ENCODE data around the gene PIK3CG.

- TF ChIP-seq POLR2AphosphoS5 (IDR thresholded peaks at IDR 0.05; ENCODE audit: low read depth, low read length) (no peak), CTCF (IDR thresholded peaks at IDR 0.05) (no peak), SIN3A (IDR thresholded peaks at IDR 0.05; ENCODE audit: borderline replicate concordance, insufficient read depth, low read depth, low read length) (no peak)
Observed at GRCh38 chr7:106864298-106865081, 592 bp upstream of the PIK3CG start.
